Mesendoderm (in vitro differentiated cells): ENCODE measurements around the gene TMEM108.

ENCODE experiments used
- DNase-seq: peaks from one replicate; pipeline ENCODE4 v3.0.0; 2013
- H2AK5ac ChIP-seq: 2 replicates; pipeline ENCODE4 v1.6.1; 2013; ENCODE audit warnings: low read length, inconsistent platforms
- H2BK120ac ChIP-seq: 2 replicates; pipeline ENCODE4 v1.6.1; 2013; ENCODE audit warnings: low read depth, mild to moderate bottlenecking, low read length, moderate library complexity, mixed read lengths
- H2BK15ac ChIP-seq: replicated peaks from 2 replicates; pipeline ENCODE4 v1.6.1; 2013; ENCODE audit warnings: low read depth, mild to moderate bottlenecking, moderate library complexity
- H2BK5ac ChIP-seq: 2 replicates; pipeline ENCODE4 v1.6.1; 2013; ENCODE audit warnings: low read length, inconsistent platforms
- H3K18ac ChIP-seq: 2 replicates; pipeline ENCODE4 v1.6.1; 2013; ENCODE audit warnings: mild to moderate bottlenecking, low read length, mixed read lengths
- H3K23ac ChIP-seq: one replicate; pipeline ENCODE4 v1.6.1; 2013; ENCODE audit warnings: low read length
- H3K27ac ChIP-seq: 2 replicates; pipeline ENCODE4 v1.5.1; 2013; ENCODE audit warnings: low read depth, mild to moderate bottlenecking, inconsistent platforms, low read length, moderate library complexity
- H3K27me3 ChIP-seq: 2 replicates; pipeline ENCODE4 v1.6.1; 2013; ENCODE audit warnings: low read length, control low read depth, mild to moderate bottlenecking, inconsistent platforms; ENCODE audit not compliant: insufficient read depth, poor library complexity
- H3K36me3 ChIP-seq: 2 replicates; pipeline ENCODE4 v1.6.1; 2013; ENCODE audit warnings: low read length, inconsistent platforms; ENCODE audit not compliant: control insufficient read depth, insufficient read depth
- H3K4ac ChIP-seq: one replicate; pipeline ENCODE4 v1.6.1; 2013; ENCODE audit warnings: low read depth, mild to moderate bottlenecking, low read length, moderate library complexity
- H3K4me1 ChIP-seq: 2 replicates; pipeline ENCODE4 v1.6.1; 2013; ENCODE audit warnings: low read depth, low read length, inconsistent platforms; ENCODE audit not compliant: control insufficient read depth
- H3K4me2 ChIP-seq: 2 replicates; pipeline ENCODE4 v1.6.1; 2013; ENCODE audit warnings: low read length
- H3K4me3 ChIP-seq: 2 replicates; pipeline ENCODE4 v1.5.1; 2013; ENCODE audit warnings: mild to moderate bottlenecking, low read length
- H3K56ac ChIP-seq: one replicate; pipeline ENCODE4 v1.6.1; 2013; ENCODE audit warnings: low read length
- H3K79me1 ChIP-seq: 2 replicates; pipeline ENCODE4 v1.6.1; 2013; ENCODE audit warnings: low read length, inconsistent platforms
- H3K79me2 ChIP-seq: 2 replicates; pipeline ENCODE4 v1.6.1; 2013; ENCODE audit warnings: mild to moderate bottlenecking, low read length; ENCODE audit not compliant: control insufficient read depth, insufficient read depth
- H3K9ac ChIP-seq: 2 replicates; pipeline ENCODE4 v1.6.1; 2013; ENCODE audit warnings: low read length, inconsistent platforms
- H4K5ac ChIP-seq: one replicate; pipeline ENCODE4 v1.6.1; 2013; ENCODE audit warnings: low read length
- H4K8ac ChIP-seq: one replicate; pipeline ENCODE4 v1.6.1; 2013; ENCODE audit warnings: low read depth, mild to moderate bottlenecking, control low read depth, low read length, moderate library complexity
- WGBS: extraction: QIAGEN DNeasy Blood & Tissue Kit; methylation state at CpG from one replicate; pipeline ENCODE4 v1.1.7; 2013; ENCODE audit warnings: low lambda C conversion rate, missing lambda C conversion rate; ENCODE audit not compliant: insufficient coverage; ENCODE audit errors: extremely low coverage; 5-methylcytosine and 5-hydroxymethylcytosine counted together

Gene TMEM108

DNA sequence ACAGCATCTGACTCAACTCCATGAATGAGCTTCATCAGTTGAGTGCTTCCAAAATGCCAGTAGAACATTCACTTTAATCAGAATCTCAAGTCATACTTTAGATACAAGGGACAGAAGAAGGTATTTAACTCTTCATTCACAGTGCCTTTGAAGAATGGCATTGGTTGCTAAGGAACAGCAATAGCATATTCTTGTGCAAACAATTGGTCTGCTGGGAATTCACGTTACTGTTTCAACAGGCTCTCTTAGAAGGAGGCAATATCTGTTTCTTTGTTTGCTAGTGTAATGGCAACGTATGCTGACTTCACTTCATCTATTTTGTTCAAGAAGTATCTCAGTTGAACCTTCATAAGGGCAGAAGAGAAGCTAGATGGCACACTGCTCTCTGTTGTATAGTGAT lies 113.9 kb downstream of the TMEM108 start:
- DNase-seq: peak; percentile 44
- Histone ChIP-seq H3K79me1 (no peaks in the 10 kb centered on the region), H3K36me3 (no peaks in the 10 kb centered on the region), H4K8ac (no peak overlapping the region), H2BK5ac (no peak overlapping the region), H3K18ac (no peak overlapping the region), H3K79me2 (no peaks in the 10 kb centered on the region), H3K4me1 (no peaks in the 10 kb centered on the region), H3K4ac (no peak overlapping the region), H2BK15ac (no peak overlapping the region), H3K56ac (no peak overlapping the region), H3K4me2 (no peak overlapping the region), H4K5ac (no peak overlapping the region), H3K9ac (no peak overlapping the region), H3K27ac (no peak overlapping the region), H2BK120ac (no peak overlapping the region), H3K4me3 (no peak overlapping the region), H3K27me3 (no peaks in the 10 kb centered on the region), H2AK5ac (no peak overlapping the region), H3K23ac (no peak overlapping the region)
- no CpG with 5 or more reads among the region's 2 CpGs for WGBS

DNA sequence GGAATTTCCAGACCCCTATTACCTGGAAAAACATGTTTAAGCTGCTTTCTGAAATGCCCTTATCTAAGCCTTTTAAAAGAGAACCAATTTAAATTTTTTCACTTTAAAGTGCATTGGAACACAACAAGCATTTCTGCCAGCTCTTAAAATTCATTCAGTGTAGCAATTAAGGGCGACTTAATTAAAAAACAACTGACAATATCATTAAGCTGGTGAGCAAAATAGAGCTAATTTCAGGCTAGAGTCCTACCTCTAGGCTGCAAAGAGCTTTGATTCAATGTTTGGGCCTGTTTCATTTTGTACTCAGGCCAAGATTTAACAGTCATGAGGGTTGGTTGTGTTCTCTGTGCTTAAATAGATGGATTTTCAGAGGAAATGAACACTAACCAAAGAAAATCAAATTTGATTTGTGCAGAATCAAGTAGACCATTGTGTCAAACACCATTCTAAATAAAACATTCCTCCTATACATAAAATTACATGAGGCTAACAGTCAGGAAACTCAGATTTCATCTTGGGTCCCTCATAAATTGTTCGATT lies 114.6 kb downstream of the TMEM108 start:
- Histone ChIP-seq H3K9ac (no peak overlapping the region), H3K79me1 (no peaks in the 10 kb centered on the region), H2AK5ac (no peak overlapping the region), H3K27me3 (no peaks in the 10 kb centered on the region), H4K8ac (no peak overlapping the region), H3K4me2 (no peak overlapping the region), H4K5ac (no peak overlapping the region), H2BK5ac (no peak overlapping the region), H2BK120ac (no peak overlapping the region), H3K56ac (no peak overlapping the region), H3K79me2 (no peaks in the 10 kb centered on the region), H3K4me3 (no peak overlapping the region), H3K27ac (no peak overlapping the region), H3K36me3 (no peaks in the 10 kb centered on the region), H2BK15ac (no peak overlapping the region), H3K18ac (no peak overlapping the region), H3K23ac (no peak overlapping the region), H3K4me1 (no peaks in the 10 kb centered on the region), H3K4ac (no peak overlapping the region)
- DNase-seq: no peak
- no CpG with 5 or more reads among the region's 2 CpGs for WGBS

DNA sequence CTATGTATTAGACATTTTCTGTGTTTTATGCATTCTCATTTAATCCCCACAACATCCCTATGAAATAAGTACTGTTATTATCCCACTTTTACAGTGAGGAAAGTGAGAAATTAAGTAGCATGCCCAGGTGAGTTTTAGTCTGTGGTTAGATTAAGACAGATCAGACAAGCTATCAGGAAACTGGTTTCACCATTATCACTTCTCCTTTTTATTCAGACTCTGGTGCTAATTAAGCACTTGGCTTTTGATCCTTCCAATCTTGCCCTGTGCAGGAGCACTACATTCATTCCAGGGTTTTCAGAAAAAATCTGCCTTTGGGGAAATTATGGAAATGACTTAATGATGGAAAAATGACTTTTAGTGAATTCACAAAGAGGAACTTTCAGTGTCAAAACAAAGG lies 115.2 kb downstream of the TMEM108 start:
- H2AK5ac ChIP-seq: no peak overlapping the region
- H3K23ac ChIP-seq: no peak overlapping the region
- no peak for DNase-seq
- no peak overlapping the region for H2BK120ac ChIP-seq
- H3K4me2 ChIP-seq: no peak overlapping the region
- H3K36me3 ChIP-seq: no peaks in the 10 kb centered on the region
- H3K18ac ChIP-seq: no peak overlapping the region
- H3K56ac ChIP-seq: no peak overlapping the region
- H3K4me1 ChIP-seq: no peaks in the 10 kb centered on the region
- H3K79me1 ChIP-seq: no peaks in the 10 kb centered on the region
- H3K4ac ChIP-seq: no peak overlapping the region
- H3K4me3 ChIP-seq: no peak overlapping the region
- no peak overlapping the region for H2BK5ac ChIP-seq
- no peak overlapping the region for H4K8ac ChIP-seq
- H2BK15ac ChIP-seq: no peak overlapping the region
- no peak overlapping the region for H3K9ac ChIP-seq
- H3K79me2 ChIP-seq: no peaks in the 10 kb centered on the region
- H3K27ac ChIP-seq: no peak overlapping the region
- no peak overlapping the region for H4K5ac ChIP-seq
- no peaks in the 10 kb centered on the region for H3K27me3 ChIP-seq

DNA sequence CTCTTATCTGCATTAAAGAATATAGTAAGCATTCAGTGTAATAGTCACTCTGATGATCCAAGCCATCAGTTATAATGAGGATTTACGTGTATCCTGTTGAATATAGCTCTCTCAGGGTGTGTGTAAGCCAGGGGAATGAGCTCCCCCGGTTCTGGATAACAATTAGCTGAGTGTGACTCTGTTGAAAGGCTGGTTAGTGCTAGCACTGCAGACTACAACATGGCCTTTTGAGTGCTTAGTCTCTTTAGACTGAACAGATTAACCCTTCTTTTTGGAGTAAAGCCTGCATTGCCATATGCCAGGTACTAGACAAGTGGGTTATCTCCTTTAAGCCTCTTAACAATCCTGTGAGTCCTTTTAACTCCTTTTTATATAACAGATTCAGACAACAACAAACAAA lies 119.5 kb downstream of the TMEM108 start:
- Histone ChIP-seq H3K4ac (no peak overlapping the region), H2BK15ac (no peak overlapping the region), H3K4me3 (no peak overlapping the region), H3K23ac (no peak overlapping the region), H2BK5ac (no peak overlapping the region), H3K56ac (no peak overlapping the region), H3K27ac (no peak overlapping the region), H3K4me2 (no peak overlapping the region), H3K36me3 (no peaks in the 10 kb centered on the region), H4K5ac (no peak overlapping the region), H2AK5ac (no peak overlapping the region), H3K79me1 (no peaks in the 10 kb centered on the region), H2BK120ac (no peak overlapping the region), H3K4me1 (no peaks in the 10 kb centered on the region), H3K9ac (no peak overlapping the region), H3K18ac (no peak overlapping the region), H4K8ac (no peak overlapping the region), H3K27me3 (no peaks in the 10 kb centered on the region), H3K79me2 (no peaks in the 10 kb centered on the region)
- DNase-seq: no peak
- no CpG with 5 or more reads among the region's 2 CpGs for WGBS

DNA sequence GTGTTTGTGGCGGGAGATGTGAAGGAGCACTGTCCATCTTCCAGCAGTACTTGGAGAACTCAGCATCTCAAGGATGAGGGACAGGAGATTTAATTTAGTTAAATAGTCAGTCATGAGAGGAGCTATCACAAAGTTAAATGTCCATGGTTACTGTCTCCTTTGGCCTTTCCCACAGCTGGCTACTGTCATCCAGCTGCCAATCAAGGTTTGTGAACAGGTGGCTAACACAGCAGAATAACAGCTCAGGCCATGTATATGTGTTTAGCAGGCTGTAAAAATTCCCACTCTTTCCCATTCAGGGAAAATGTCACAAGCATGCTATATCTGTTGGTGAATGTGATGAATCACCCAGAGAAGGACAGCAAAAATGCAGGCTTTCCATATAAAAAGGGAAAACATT lies 120.5 kb downstream of the TMEM108 start:
- Histone ChIP-seq H2BK5ac (no peak overlapping the region), H3K4me2 (no peak overlapping the region), H2BK120ac (no peak overlapping the region), H3K23ac (no peak overlapping the region), H3K36me3 (no peaks in the 10 kb centered on the region), H3K79me1 (no peaks in the 10 kb centered on the region), H3K27me3 (no peaks in the 10 kb centered on the region), H3K4me3 (no peak overlapping the region), H3K4ac (no peak overlapping the region), H4K8ac (no peak overlapping the region), H3K18ac (no peak overlapping the region), H3K56ac (no peak overlapping the region), H3K4me1 (no peaks in the 10 kb centered on the region), H2BK15ac (no peak overlapping the region), H3K79me2 (no peaks in the 10 kb centered on the region), H4K5ac (no peak overlapping the region), H2AK5ac (no peak overlapping the region), H3K9ac (no peak overlapping the region), H3K27ac (no peak overlapping the region)
- WGBS: no CpG with 5 or more reads among the region's 1 CpG
- no peak for DNase-seq
